SH-SY5Y (cell line): ENCODE results near the gene CDCP2.

Experiments
- GATA2 ChIP-seq: IDR thresholded peaks from 2 replicates; pipeline ENCODE4 v1.6.1; 2011; ENCODE audit warnings: mild to moderate bottlenecking, low read depth, low read length
- GATA3 ChIP-seq: IDR thresholded peaks from 2 replicates; pipeline ENCODE4 v1.6.1; 2011; ENCODE audit warnings: low read depth, mild to moderate bottlenecking, low read length, moderate library complexity

DNA sequence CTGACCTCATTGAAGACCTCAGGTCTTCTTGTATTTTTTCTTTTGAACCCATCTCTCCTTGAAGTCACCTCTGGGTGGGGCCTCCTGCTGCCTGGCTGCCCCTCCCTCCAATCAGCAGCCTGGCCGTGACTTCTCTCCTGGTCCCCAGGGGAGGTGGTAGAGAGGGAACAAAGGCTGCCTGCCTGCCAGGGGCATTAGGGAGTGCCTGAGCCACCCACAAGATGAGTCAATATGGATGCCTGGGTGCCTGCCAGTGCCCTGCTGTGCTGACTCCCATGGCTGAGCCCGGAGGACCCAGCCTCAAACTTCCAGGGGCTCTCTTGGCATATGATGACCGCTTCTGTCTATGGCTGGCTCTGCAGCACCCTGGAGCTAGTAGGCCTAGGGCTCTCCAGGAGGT, 5.3 kb upstream of the CDCP2 start:
- TF ChIP-seq GATA2 (no peak), GATA3 (no peak)
